Activated T-cell treated with anti-CD3 and anti-CD28 coated beads for 1 hour (primary cell): ENCODE results near the gene SDK1.

ENCODE experiments used
- DNase-seq: peaks from one replicate; pipeline ENCODE4 v3.0.0-alpha.2; 2020; ENCODE audit warnings: low read depth

SDK1 gene

DNA sequence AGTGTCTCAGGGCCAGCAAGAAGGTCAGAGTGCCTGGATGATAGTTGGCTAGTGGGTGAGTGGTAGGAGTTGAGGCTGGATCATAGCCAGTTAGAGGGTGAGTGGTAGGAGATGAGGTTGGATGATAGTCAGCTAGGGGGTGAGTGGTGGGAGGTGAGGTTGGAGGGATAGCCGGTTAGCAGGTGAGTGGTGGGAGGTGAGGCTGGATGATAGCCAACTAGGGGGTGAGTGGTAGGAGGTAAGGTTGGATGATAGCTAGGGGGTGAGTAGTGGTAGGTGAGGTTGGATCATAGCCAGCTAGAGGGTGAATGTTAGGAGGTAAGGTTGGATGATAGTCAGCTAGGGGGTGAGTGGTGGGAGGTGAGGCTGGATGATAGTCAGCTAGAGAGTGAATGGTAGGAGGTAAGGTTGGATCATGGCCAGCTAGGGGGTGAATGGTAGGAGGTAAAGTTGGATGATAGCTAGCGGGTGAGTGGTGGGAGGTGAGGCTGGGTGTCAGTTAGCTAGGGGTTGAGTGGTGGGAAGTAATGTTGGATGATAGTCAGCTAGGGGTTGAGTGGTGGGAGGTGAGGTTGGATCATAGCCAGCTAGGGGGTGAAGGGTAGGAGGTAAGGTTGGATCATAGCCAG lies 226.6 kb downstream of the SDK1 start:
- DNase-seq: no peak

DNA sequence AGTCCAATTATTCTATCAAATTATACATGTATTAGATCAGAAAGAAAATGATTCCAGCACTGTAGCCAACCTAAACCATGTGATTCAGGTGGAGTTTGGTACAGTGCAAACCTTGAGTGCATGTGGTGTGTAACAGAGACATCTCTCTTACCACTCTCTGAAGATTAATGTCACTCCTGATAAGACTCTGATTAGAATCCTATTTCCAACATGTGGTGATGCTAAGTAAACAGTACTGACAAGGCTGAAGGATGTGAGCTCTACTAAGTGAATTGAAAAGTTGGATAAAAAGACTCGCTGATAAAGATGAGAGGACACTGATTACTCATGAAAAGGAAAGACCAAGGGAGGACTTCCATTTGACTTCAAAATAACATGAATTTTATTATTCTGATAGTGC lies 232.0 kb downstream of the SDK1 start:
- no peak for DNase-seq

DNA sequence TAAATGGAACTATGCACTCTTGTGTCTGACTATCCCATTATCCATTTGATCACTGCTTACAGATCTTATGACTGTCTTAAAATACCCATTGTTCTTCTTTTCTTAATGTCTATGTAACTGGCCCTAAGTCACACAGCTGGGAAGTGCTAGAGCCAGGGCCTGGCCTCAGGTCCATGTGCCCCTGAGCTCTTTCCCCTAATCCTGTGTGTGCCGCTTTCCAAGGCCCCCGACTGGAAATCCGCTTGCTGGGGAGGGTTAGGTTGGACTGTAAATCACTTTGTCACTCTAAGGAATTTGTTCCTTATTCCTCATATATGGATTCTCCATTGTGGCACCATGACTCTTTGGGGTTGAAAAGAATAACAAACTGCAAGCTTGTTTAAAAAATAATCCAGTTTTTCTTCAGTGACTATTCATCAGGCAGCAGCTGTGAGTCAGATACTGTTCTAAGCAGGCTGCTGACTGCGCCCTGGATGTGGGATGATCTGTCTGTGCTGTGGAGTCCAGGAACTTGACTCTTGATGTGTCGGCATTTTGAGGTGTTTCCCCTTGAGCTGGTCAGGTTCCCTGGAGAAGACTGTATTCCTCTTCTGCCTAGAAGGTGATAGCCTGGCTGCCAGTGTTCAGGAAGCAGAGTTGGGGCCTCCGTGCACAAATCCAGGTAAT lies 236.3 kb downstream of the SDK1 start:
- DNase-seq: no peak

DNA sequence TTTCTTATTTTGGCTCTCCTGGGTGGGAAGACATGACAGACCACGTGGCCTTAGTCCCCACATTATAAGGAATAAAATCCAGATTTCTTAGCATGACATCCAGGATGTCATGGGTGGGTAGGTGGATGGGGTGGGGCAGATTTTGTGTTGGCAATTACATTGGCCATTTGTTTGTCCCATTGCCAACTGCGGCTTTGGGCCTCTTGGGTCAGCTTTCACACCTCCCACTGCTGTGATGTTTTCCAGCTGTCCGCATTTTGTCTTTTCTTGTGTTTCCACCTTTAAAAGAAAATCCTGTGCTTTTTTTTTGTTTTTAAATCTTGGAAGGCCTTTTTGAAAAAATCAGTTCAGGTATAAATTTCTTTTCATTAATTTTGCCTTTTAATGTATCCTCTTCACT lies 237.0 kb downstream of the SDK1 start:
- no peak for DNase-seq

DNA sequence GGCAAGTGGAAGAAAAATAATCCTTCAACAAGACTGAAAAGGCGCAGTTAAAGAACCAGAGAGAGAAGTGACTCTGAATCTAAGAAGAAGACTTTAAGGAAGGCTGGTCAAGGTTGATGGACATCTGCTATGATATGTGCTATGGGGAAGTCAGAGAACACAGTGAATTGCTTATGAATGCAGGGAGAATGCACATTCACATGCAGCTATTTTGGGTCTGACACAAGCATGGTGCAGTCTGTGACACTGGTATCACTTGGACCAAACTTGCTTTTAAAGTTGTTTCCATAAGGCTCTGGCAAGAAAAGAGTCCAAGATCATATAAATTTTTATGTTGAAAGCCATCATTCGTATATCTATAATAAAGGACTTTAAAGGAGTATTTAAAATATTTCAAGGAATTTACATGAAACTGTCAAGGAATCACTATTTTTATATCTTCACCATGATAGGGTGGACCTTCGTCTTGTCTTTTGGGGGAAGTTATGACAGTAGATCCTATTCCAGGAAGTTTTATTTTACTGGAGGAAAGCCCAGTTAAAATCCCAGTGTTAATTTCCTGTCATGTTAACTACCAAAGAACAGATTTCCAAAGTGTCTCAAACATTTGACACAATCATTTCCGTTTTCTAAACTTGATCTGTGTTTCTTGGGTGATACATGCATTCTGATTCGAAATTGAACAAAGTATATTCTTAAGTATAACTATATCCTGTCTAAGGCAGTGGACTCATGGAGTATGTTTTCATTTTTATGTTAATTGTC lies 239.6 kb downstream of the SDK1 start:
- DNase-seq: no peak

DNA sequence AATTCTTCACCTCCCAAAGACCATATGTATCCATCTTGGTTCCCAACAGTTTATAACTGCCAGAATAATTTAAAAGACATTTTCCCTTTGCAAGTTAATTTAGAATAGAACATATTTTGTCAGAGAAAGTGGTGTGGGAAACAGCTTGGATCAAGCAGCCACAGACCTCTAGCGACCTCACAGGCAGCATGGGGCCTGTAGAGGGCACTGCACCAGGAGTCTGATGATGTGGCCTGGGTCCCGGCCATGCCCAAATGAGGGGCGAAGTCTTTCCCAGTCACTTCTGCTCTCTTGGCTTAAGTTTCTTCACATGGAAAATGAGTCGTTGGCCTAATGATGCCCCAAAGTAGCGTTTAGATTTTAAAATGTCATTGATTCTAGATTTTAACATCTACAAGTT lies 243.2 kb downstream of the SDK1 start:
- DNase-seq: no peak

DNA sequence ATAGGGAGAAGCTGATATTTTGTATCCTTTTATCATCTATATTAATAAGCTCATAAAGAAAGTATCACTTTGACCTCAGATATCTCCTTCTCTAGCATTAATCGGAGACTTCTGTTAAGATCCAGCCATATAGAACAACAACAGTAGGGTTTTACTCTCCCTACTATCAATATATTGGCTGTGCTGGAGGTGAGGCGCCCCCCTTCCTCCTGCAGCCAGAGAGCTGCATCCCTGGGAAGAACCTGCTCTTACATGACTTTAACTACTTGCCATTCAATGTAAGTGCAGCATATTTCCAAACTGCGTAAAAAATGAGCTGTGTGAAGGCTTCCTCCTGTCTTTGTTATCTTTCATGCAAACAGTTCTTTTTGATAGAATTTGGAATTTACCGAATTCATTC lies 247.8 kb downstream of the SDK1 start:
- no peak for DNase-seq

DNA sequence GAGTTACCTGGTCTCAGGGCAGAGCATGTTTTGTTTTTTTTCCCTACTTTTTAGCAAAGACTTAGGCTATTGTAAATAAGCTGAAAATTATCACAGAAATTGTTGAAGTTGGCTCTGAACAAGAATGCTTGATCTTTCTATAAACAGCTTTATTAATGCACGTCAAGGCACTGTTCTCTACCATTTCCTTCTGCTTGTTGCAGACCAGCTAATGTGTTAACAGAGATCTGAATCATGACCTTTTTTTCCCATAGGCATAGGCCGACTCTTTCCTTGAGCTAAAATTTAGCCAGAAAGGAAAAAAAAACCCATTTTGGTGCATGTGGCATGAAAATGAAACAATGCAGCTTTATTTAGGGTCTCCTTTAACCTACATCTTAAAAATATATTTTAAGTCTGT lies 248.5 kb downstream of the SDK1 start:
- no peak for DNase-seq

DNA sequence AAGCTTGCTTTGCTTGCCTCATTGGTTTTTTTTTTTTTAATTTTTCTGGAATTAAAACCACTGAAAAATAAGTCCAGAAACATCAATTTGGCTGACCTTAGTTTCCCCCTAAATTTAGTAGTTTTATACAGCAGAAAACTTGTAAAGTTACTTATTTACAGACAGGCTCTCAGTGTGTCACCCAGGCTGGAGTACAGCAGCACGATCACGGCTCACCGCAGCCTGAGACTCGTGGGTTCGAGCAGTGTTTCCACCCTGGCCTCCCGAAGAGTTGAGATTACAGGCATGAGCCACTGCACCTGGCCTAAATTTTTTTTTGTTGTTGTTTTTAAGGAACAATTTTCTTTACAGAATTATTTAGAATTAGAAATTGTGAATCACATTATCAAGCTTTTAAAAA lies 250.5 kb downstream of the SDK1 start:
- DNase-seq: no peak

DNA sequence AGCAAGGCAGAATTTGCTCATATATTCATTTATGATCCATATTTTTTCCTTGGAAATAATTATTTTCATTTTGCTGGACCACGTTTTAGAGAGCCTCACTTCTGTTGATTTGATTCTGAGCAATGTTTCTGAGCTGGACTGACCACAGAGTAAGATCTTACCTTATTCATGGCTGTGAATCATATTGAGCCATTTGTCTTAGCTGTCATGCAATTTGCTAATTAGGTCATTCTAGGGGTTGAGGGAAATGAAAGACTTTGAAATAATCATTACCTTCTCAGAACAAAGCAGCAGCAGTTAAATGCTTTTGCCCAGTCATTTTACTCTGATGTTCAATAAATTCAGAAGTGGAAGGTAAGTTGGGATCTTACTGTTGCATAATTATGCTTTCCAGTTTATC lies 251.4 kb downstream of the SDK1 start:
- DNase-seq: no peak

DNA sequence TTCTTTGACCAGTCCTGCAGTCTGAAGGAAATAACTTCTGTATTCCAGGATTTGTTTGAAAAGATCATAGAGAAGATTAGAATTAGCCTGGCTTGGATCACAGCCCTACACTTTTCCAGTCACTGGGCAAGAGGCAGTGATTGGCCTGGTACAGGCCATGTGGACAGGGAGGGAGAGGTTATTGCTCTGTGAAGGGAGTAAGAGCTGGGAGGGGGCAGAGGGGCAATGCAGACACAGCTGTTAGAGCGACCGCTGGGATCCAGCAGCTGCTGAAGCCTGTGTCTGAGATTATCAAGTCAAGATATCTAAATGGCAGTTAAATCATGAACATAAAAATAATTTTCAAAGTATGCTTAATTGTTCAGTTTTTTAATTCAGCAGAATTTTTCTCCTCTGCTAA lies 257.3 kb downstream of the SDK1 start:
- DNase-seq: no peak

DNA sequence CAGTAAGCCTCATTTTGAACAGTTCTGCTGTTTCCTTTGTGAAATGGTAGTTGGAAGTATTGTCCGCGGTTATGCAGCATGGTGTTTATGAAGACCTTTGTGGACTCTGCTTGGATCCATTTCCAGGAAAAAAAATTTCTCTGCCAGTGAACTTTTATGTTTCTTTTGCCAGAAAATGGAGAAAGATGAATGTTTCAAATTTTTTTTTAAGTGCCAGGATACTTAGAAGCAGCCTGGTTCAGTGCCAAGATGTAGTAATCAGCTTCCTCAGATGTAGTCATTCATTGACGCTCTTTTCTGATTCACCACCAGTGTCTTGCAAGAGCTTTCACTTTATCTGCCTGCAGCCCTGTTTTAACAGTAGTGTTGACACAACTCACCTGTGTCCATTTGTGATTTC lies 258.2 kb downstream of the SDK1 start:
- no peak for DNase-seq

DNA sequence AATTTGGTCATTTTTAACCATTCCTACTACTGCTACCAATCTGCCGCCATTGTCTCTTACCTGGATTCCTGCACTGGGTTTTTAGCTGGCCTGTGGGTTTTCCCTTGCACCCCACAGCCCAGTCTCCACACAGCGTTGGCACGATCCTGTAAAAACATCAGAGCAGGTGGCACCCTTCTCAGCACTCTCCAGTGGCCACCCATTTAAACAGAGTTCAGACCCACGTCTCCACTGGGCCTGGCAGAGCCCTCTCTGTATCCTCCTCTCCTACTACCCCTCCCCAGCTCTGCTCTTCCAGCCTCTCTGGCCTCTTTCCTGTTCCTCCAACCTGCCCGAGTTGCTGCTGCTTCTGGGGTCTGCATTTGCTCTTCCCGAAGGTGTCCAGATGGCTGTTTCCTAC lies 259.4 kb downstream of the SDK1 start:
- DNase-seq: no peak

DNA sequence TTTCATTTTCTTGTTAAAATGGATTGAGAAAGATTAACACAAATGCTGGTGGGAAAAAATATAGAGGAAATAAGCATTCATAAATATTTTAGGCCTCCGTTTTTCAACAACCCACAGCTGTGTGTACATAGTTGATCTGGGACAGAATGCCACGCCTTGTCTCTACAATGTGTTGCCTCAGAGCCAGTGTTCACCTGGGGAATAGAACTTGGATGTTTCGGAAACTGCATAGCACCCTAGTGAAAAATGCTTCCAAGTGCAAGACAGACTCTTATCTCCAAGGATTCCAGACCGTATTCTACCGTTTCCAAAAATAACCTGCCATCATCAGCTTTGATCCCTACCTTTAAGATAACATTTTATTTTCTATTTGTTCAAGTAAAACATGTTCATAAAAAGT lies 260.9 kb downstream of the SDK1 start:
- DNase-seq: no peak

DNA sequence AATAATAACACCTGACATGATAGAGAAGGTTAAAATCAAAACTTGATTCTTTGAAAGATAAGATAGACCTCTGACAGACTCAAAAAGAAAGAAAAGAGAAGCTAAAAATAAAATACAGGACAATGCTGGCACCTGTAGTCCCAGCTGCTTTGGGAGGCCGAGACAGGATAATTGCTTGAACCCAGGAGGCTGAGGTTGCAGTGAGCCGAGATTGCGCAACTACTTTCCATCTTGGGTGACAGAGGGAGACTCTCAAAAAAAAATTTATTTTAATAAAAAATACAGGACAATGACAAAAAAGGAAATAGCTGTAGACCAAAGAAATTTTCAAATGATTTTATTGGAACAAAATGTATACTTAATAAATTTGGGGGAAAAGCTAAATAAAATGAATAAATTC lies 263.2 kb downstream of the SDK1 start:
- no peak for DNase-seq

DNA sequence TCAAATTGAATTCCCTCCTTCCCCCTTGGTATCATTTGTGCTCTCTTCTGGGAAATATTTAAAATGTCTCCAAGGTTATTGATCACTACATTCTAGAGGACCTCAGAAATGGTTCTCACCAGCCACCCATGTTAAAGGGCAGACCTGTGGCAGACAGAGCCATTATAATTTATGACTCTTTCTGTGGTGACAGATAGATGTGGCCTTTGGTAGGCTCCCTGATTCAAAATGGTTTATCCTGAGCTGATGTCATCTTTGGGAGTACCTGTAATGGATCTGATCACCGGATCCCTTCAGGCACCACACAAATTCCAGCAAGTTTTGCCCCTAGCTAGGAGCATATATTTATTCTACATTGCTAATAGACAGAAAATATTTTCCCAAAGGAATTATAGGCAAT lies 267.5 kb downstream of the SDK1 start:
- no peak for DNase-seq

DNA sequence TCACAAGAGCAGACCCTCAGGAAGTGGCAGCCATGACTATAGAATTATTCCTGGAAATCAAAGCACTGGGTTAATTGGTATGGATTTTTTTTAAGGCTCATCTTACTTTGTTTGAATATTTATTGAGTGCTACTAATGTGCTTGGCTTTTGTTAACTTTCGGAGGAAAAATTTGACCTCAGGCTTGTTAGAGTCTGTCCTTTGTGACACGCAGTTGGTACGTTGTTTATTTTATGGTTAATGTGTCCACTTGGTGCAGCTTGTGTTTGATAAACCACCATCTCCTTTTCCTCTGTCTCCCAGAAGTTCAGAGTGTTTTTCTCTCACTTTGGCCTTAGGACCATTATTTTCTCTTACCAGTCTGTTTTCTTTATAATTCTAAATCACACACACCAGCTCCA lies 268.6 kb downstream of the SDK1 start:
- no peak for DNase-seq

DNA sequence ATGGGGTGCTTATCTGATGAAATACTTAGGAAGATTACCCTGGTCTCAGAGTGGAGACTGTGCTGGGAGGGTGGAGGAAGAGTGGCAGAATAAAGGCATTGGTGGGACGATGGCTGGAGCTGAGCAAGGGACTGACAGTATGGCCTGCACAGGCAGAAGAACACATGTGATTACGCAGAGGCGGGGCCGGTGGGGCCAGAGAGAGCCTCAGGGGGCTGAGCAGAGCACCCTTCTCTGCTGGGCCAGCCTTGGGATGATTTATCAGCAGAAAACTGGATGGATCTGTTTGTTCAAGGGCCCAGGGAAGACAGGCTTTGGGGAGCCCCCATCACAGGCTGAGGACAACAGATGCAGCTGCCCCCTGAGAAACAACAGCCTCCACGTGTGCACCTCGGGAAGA lies 272.1 kb downstream of the SDK1 start:
- no peak for DNase-seq

DNA sequence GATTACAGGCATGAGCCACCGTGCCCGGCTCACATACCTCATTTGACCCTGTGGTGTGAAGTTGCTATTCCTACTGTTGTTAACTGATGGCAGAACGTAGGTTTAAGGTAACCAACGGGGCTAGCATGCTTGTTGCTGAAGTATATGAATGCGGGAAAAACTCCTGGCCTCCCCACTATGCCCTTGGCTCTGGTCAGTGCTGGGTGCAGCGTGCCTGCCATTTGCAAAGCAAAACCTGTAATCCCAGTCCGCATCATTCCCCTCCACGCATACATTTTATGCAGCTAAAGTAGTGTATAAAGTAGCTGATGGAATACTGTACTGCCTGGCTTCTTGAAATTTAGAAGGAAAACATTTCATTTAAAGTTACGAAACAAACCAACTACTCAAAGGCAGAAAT lies 273.3 kb downstream of the SDK1 start:
- no peak for DNase-seq

DNA sequence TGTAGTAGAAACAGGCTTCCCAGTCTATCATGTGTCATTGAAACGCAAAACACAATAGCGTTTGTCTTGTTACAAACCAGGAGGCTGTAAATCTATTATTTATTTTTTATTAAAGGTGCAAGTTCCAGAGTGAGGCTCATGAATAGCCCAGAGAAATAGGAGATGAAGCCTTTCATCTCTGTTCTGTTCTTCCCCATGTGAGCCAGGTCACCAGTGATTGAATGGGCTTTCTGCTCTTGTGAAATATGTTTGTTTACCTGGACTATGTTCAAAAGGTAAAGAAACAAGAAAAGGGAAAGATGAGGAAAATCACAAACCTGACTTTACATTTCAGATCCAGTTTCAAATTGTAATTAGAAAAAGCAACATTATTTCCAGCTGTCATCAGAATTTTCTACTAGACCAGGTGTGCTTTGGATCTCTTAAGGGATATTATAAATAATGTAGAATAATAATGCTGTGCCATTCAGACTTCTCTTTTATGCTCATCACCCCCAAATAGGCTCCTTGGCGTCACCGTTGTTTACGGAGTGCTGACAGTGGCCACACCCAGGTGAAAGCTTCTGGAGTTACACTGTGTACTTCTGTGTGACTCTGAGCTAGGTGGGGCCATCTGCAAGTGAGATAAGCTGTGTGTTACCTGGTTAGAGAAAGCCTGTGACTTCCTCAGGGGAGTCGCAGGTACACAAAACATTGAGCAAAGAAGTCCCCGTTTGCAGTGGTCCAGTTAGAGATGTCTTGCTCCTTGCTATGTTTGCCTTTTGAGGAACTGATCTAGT lies 274.9 kb downstream of the SDK1 start:
- no peak for DNase-seq

DNA sequence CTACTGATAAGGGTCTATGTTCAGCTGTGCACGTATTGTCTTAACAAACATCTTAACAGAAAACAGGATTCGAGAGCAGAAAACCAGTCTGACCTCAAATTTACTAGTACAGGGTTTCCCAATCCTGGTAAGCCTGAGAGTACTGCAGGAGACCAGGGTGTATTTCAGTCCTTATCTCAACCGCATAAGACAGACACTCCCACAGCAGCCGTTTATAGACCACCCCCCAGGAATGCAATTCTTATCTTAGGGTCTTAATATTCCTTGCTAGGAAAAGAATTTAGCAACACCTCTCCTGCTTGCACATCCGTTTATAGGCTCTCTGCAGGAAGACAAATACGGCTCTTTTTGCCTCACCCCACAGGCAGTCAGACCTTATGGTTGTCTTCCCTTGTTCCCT lies 277.3 kb downstream of the SDK1 start:
- no peak for DNase-seq

DNA sequence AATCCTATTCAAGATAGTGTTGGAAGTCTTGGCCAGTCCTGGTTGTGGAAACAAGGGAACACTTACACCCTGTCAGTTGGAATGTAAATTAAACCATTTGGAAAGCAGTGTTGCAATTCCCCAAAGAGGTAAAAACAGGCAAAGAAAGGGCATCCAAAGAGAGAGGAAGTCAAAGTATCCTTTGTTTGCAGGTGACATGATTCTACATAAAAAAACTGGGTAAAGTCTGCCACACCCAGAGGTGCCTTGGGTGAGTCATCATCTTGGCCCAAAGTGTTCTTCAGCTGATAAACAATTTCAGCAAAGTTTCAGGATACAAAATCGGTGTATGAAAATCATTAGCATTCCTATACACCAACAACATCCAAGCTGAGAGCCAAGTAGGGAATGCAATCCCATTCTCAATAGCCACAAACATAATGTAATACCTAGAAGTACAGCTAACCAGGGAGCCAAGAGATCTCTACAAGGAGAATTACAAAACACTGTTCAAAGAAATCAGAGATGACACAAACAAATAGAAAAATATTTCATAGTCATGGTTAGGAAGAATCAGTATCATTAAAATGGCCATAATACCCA lies 278.7 kb downstream of the SDK1 start:
- DNase-seq: no peak
